OCI-M2 (cell line): ENCODE data around the gene NCOA1.

Experiments used
- DNase-seq: peaks from one replicate; lab custom pipeline; 2025; ENCODE audit not compliant: unreplicated experiment; lab: John Stamatoyannopoulos, UW

Gene NCOA1

DNA sequence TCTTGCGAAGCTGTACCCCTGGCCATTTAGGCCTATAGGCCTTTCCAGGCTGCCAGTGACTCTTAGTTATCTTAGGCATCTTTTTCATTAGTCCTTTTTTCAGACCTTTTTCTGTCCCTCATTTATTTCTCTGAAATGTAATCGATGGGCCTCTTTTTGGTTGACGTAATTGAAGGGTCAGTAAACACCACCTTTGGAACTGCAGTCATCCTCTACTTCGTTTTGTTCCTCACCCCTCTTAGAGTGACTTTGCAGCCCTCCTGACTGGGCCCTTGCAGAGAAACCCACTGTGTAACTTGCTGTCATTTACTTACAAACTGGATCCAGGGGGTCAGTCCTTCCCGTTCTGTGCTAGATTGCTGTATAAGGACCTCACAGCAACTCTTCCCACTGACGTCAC is 325.4 kb downstream of the NCOA1 start:
- no peak for DNase-seq

DNA sequence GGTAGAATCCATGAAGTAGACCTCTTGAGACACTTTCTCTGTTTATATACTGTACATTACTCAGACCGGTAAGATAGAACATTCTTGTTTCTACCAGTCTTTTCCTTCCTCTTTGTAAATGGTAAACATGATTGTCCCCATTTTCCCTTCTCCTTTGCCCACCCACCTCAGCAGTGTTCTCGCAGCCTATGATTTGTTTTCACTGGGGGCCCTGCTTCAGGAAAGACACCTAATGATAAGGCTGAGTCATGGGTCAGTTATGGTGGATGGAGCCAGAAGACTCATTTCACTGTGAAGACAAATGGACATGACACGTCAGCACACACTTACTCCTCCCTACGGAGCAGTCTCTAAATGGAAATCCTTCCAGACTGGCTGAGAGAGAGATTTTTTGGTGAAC is 325.8 kb downstream of the NCOA1 start:
- DNase-seq, result no peak

DNA sequence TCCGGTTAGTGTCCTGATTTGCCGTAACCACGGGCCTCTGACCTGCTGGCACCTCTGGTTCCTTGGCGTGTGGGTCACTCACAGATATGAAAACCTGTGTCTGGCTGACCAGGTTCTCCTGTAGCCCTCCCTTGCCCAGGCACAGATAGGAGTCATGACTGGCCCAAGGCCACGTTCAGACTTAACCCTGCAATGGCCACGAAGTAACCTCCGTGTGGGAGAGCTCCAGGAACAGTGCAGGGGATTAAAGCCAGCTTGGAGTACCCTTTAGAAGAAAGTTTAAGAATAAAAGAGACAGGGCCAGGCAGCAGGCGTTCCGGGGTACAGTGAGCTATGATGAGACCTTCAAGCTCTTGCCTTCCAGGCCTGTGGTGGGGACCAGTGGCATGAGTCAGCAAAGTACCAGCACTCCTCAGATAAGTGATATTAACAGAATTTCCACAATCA is 327.7 kb downstream of the NCOA1 start:
- DNase-seq, result no peak

DNA sequence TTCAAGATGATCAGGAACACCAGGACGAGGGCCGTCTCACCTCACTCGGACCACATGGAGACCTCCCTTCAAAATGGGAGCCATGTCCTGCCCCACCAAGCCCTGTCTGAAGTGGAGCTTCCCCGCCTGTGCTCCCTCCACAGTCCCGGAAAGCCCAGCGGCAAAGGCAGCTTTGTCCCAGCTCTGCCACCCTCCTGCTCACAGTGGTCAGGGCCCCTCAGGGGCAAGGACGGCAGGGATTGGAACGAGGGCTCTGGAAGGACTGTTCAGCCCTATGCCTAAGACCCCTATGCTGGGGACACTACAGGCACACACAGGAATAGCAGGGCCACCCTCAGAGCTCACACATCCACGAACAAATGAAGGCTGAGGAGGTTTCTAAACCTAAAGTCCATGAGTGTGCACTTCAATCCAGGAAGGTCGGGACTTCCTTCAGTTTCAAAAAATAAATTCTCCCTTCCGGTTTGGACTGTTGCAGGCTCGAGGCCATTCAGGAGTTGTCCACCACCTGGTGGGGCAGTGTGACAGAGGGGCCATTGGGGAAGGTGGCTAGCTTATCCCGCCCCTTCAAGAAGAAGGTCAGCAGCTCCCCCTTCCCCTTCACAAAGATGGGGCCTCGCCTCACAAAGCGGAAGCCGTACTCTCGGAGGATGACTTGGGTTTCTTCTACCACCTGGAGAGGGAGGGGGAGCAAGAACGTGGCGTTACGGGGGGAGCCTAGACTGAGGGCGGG is 328.6 kb downstream of the NCOA1 start:
- DNase-seq, result no peak

DNA sequence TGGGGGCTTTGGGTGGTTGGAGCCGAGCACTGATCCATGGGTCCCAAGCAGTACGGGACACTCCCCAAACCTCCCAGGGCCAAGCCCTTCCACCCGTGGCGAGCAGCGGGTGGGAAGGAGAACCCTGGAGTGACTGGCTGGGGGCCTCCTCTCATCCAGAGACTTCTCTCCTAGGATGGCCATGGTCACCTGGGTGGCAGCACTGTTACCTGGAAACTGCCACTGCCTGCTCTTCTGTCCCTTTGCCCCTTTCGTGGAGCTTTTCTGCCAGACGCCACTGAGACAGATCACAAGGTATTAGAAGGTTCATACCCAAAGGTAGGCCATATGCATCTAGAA is 329.1 kb downstream of the NCOA1 start:
- no peak for DNase-seq
